PC-3 (cell line): Measurements from ENCODE around the gene ACTL10. TPM values are rescaled to one million over a fixed set of nuclear protein-coding genes. Genes with fewer than 3 reads are reported as not detected.
"Not testable (repeated sequence)": the region's sequence is repeated elsewhere in the genome, so short reads cannot be mapped to it uniquely, and the experiment has no call there.

Source experiments
- ATAC-seq: fragments of 200-7000 bp; cut with Tn5 transposase; 2 replicates; pipeline ENCODE4 v1.9.1; 2020; ENCODE audit warnings: mild to moderate bottlenecking, moderate library complexity
- BruUV-seq: library from RNA; stranded (reverse); fragments of 400-500 nt; replicated peaks from 2 replicates; lab custom pipeline; 2021; lab: Mats Ljungman, UMichigan
- CTCF ChIA-PET: fragments of 300-600 bp; sonication (Branson Sonifier 250); formaldehyde crosslinking; loops from one replicate; lab custom pipeline; 2022; ENCODE audit warnings: antibody characterized with exemption; lab: Charles Lee
- POLR2A ChIA-PET: fragments of 300-600 bp; sonication (Branson Sonifier 250); formaldehyde crosslinking; loops from one replicate; lab custom pipeline; 2022; ENCODE audit warnings: antibody characterized with exemption; ENCODE audit not compliant: unreplicated experiment; lab: Charles Lee
- DNase-seq: peaks from one replicate; pipeline ENCODE4 v3.0.0-alpha.2; 2015
- H2AFZ ChIP-seq: fragments of 300-600 bp; sonication (generic); 2 replicates; pipeline ENCODE4 v1.6.0; 2016; ENCODE audit warnings: antibody characterized with exemption, low read length
- H3F3A ChIP-seq: fragments of 300-600 bp; sonication (generic); one replicate; pipeline ENCODE4 v1.6.0; 2017; ENCODE audit warnings: antibody characterized with exemption, low read length, control low read depth, mild to moderate bottlenecking; ENCODE audit not compliant: unreplicated experiment
- H3K27ac ChIP-seq: fragments of 300-600 bp; sonication (generic); 2 replicates; pipeline ENCODE4 v1.5.1; 2016; ENCODE audit warnings: mild to moderate bottlenecking, low read length
- H3K27me3 ChIP-seq: fragments of 300-600 bp; sonication (generic); 2 replicates; pipeline ENCODE4 v1.6.1; 2016; ENCODE audit warnings: low read length, mixed read lengths
- H3K36me3 ChIP-seq: fragments of 300-600 bp; sonication (generic); 2 replicates; pipeline ENCODE4 v1.6.1; 2016; ENCODE audit warnings: low read depth, mixed run types, low read length, mixed read lengths
- H3K4me1 ChIP-seq: fragments of 300-600 bp; sonication (generic); 2 replicates; pipeline ENCODE4 v1.5.1; 2016; ENCODE audit warnings: low read length; ENCODE audit not compliant: insufficient read depth
- H3K4me2 ChIP-seq: fragments of 300-600 bp; sonication (generic); 2 replicates; pipeline ENCODE4 v1.6.0; 2016; ENCODE audit warnings: low read length
- H3K4me3 ChIP-seq: fragments of 300-600 bp; sonication (generic); 2 replicates; pipeline ENCODE4 v1.5.1; 2016; ENCODE audit warnings: mild to moderate bottlenecking, low read length, mixed read lengths
- H3K79me2 ChIP-seq: fragments of 300-600 bp; sonication (generic); 2 replicates; pipeline ENCODE4 v1.6.1; 2017; ENCODE audit warnings: low read length, mixed read lengths
- H3K9ac ChIP-seq: fragments of 300-600 bp; sonication (generic); 2 replicates; pipeline ENCODE4 v1.6.0; 2016; ENCODE audit warnings: mild to moderate bottlenecking, low read length
- H3K9me2 ChIP-seq: fragments of 300-600 bp; sonication (generic); replicated peaks from 2 replicates; pipeline ENCODE4 v1.6.1; 2016; ENCODE audit warnings: mixed run types, low read length, mixed read lengths
- H3K9me3 ChIP-seq: fragments of 300-600 bp; sonication (generic); 2 replicates; pipeline ENCODE4 v1.6.1; 2016; ENCODE audit warnings: low read length, mixed read lengths
- H4K20me1 ChIP-seq: fragments of 300-600 bp; sonication (generic); 2 replicates; pipeline ENCODE4 v1.6.1; 2016; ENCODE audit warnings: low read length, mixed read lengths
- CTCF ChIP-seq: fragments of 300-600 bp; sonication (generic); conservative IDR thresholded peaks from 2 replicates; pipeline ENCODE4 v1.5.1; 2017; ENCODE audit warnings: antibody characterized with exemption, low read depth, mild to moderate bottlenecking, low read length
- EZH2 ChIP-seq: fragments of 300-600 bp; sonication (generic); IDR thresholded peaks from one replicate; pipeline ENCODE4 v1.6.1; 2017; ENCODE audit warnings: antibody characterized with exemption, mild to moderate bottlenecking, low read length; ENCODE audit not compliant: unreplicated experiment
- EZH2phosphoT487 ChIP-seq: fragments of 300-600 bp; sonication (generic); IDR thresholded peaks from 2 replicates; pipeline ENCODE4 v1.6.1; 2018; ENCODE audit warnings: mild to moderate bottlenecking, antibody characterized with exemption, low read length, borderline replicate concordance
- intact Hi-C: fragments of 100-400 bp; cut with micrococcal nuclease; formaldehyde crosslinking; loops from 2 replicates; pipeline ENCODE4 v1.9.0; 2023
- total RNA-seq: library from RNA; depleted of rRNA; stranded (reverse); fragments of >200 nt; gene quantifications from 2 replicates; pipeline ENCODE4 v1.2.3, GENCODE V29; 2014

ACTL10 gene
- total RNA-seq, 1 experiment from 2014 or later: 1.6 TPM

DNA sequence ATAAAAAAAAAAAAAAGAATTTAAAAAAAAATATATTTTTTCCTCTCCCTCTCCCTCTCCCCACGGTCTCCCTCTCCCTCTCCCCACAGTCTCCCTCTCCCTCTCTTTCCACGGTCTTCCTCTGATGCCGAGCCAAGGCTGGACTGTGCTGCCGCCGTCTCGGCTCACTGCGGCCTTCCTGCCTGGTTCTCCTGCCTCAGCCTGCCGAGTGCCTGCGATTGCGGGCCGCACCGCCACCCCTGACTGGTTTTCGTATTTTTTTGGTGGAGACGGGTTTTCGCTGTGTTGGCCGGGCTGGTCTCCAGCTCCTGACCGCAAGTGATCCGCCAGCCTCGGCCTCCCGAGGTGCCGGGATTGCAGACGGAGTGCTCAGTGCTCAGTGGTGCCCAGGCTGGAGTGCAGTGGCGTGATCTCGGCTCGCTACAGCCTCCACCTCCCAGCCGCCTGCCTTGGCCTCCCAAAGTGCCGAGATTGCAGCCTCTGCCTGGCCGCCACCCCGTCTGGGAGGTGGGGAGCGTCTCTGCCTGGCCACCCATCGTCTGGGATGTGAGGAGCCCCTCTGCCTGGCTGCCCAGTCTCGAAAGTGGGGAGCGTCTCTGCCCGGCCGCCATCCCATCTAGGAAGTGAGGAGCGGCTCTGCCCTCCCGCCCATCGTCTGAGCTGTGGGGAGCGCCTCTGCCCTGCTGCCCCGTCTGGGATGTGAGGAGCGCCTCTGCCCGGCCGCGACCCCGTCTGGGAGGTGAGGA, 34.1 kb downstream of the ACTL10 start:
- H2AFZ ChIP-seq, H3K4me3 ChIP-seq, CTCF ChIA-PET, H3K27me3 ChIP-seq, intact Hi-C loops, H3K9me2 ChIP-seq, H4K20me1 ChIP-seq, H3K4me2 ChIP-seq, H3K79me2 ChIP-seq, H3K4me1 ChIP-seq, H3K9me3 ChIP-seq, H3F3A ChIP-seq, DNase-seq, BruUV-seq, POLR2A ChIA-PET, H3K27ac ChIP-seq, H3K36me3 ChIP-seq, H3K9ac ChIP-seq, ATAC-seq: not testable (repeated sequence)

DNA sequence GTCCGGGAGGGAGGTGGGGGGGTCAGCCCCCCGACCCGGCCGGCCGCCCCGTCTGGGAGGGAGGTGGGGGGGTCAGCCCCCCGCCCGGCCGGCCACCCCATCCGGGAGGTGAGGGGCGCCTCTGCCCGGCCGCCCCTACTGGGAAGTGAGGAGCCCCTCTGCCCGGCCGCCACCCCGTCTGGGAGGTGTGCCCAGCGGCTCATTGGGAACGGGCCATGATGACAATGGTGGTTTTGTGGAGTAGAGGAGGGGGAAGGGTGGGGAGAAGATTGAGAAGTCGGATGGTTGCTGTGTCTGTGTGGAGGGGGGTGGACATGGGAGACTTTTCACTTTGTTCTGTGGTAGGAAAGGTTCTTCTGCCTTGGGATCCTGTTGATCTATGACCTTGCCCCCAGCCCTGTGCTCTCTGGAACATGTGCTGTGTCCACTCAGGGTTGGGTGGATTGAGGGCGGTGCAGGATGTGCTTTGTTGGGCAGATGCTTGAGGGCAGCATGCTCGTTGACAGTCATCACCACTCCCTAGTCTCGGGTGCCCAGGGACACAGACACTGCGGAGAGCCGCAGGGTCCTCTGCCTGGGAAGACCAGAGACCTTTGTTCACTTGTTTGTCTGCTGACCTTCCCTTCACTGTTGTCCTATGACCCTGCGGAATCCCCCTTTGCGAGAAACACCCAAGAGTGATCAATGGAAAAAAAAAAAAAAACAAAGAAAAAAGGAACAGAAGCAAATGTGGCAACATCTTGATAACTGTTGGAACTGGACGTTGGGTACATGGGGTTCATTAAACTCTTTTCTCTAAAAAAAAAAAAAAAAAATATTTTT, 35.1 kb downstream of the ACTL10 start:
- Histone ChIP-seq H4K20me1 (no peaks in the 10 kb centered on the region), H3K27ac (no peak overlapping the region), H3F3A (no peaks in the 10 kb centered on the region), H3K36me3 (no peaks in the 10 kb centered on the region), H3K27me3 (no peaks in the 10 kb centered on the region), H3K4me2 (no peak overlapping the region), H3K9me3 (no peaks in the 10 kb centered on the region), H2AFZ (no peak overlapping the region), H3K4me1 (no peaks in the 10 kb centered on the region), H3K79me2 (no peaks in the 10 kb centered on the region), H3K4me3 (no peak overlapping the region), H3K9ac (no peak overlapping the region), H3K9me2 (no peaks in the 10 kb centered on the region)
- ChIA-PET POLR2A (no interaction called here), CTCF (no interaction called here)
- ATAC-seq (no peak), DNase-seq (no peak)
- no peak for TF ChIP-seq CTCF
- intact Hi-C loops: no loop called here
- BruUV-seq: no TSS peak

DNA sequence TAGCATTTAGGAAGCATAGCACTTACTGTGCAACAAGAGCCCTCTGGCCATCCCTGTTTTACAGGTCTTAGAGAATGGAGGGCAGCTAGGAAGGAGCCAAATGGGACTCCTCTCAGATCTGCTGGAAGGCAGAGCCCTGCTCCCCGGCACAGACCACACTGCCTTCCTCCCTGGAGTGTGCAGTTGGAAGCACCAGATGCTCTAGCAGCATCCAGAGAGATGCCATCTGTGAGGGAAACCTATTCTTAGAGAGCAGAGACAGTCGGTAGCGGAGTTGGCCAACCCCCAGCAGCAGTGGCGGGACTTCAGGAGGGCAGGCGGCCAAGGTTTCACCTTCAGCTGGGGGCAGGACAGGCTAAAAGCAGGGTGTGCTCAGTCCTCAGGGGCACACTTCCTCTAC, 36.1 kb downstream of the ACTL10 start:
- no TSS peak for BruUV-seq
- ATAC-seq: no peak
- CTCF ChIA-PET: no interaction called here

More for the DNA sequence above, 36.1 kb downstream of the ACTL10 start:
- Histone ChIP-seq H3K4me2 (no peak overlapping the region), H3K9me2 (no peaks in the 10 kb centered on the region), H2AFZ (no peak overlapping the region), H3K27me3 (no peaks in the 10 kb centered on the region), H3K4me3 (no peak overlapping the region), H3K27ac (no peak overlapping the region), H3F3A (no peaks in the 10 kb centered on the region), H3K9ac (no peak overlapping the region), H3K79me2 (no peaks in the 10 kb centered on the region), H3K9me3 (no peaks in the 10 kb centered on the region), H3K4me1 (no peaks in the 10 kb centered on the region), H3K36me3 (no peaks in the 10 kb centered on the region), H4K20me1 (no peaks in the 10 kb centered on the region)
- intact Hi-C loops: no loop called here
- POLR2A ChIA-PET: no interaction called here
- no peak for TF ChIP-seq CTCF
- TF ChIP-seq EZH2: no peak
- TF ChIP-seq EZH2phosphoT487: no peak
- no peak for DNase-seq
